ENCODE data around the gene FUS. TPM values are rescaled to one million over a fixed set of nuclear protein-coding genes. Genes with fewer than 3 reads are reported as not detected.

The FUS gene
- total and polyA plus RNA-seq, 9 of the 15 experiments (the other 6 are each of a cell fraction or from before 2014, with no cell fraction given), result 43.9 to 575 (median 87.2) TPM

DNA sequence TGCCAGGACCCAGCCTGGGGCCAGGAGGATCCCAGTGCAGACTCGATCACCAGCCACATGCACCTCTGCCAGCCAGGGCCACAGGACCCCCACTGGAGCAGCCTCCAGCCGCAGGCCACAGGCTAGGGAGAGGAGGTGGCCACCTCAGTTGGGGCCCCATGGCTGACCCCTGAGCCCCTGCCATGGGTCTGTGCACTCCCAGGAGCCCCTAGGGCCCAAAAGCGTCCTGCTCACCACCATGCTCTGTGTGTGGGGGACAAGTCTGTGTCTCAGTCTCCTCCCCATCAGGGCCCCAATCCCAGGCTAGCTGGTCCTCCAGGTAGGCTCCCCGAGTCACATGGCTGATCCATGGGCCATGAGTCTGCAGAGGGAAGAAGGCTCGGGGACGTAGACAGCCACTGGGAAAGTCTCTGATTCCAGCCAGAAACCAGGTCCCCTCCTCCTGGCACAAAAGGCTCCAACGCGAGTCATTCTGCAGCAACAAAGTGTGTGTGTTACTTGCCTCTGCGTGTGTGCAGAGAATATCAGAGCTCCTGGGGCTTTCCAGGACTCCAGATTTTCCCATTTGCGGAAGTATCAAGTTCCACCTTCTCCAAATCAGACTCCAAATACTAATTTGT is 38.3 kb upstream of the FUS start (continued):
- TF ChIP-seq CBX3 (IDR thresholded peaks at IDR 0.05; ENCODE audit: borderline replicate concordance in 1 of 2, low read length in 2 of 2) (no peak), NUFIP1 (IDR thresholded peaks at IDR 0.05; ENCODE audit: partially characterized antibody) (no peak)

DNA sequence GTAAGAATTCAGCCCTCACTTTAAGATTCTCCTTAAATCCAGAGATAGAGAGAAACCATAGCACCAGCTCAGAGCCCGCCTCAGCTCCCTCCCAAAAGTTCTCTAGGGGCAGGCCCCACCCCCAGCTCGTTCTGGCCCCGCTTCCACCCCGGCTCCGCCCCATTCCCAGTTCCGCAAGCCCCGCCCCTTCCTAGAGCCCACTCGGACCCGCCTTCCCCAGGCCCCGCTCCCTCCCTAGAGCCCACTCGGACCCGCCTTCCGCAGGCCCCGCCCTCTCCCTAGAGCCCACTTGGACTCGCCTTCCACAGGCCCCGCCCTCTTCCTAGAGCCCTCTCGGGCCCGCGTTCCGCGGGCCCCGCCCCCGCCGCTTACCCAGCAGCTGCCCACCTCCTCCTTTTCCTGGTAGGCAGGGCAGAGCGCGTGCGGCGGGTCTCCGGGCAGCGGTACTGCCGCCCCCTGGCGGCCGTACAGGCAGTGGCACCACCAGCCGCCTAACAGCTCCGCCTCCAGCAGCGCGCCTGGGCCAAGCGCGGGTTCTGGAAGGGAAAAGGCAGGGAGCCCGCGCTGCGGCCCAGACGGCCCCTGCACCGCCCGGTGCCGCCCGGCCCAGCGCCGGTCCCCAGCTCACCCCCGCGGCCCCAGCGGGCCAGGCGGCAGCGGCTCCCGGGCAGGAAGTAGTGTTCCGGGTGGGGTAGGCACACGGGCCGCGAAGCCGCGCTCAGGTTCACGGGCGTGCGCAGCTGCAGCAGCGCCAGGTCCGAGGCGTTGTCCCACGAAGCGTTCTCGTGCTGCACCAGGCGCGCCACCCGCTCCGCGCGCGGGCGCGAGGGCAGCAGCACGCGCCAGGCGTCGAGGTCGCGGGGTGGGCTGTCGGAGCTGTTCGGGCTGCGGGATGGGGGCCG is 37.6 kb upstream of the FUS start:
- ChIA-PET POLR2A (interaction anchor here (0.6 to 3.4 kb wide), 17 partner anchors 10 to 157 kb away, joined by 3 to 39 read pairs (median 3); partner anchors contain the start of genes FUS, KAT8, VKORC1 and ZNF646), CTCF (ENCODE audit: low intra/inter-chr PET ratio) (no interaction called here)
- intact Hi-C loops (cut with micrococcal nuclease), result loop anchor here (1.0 to 10.0 kb wide), 5 partner anchors 26 to 158 kb away; partner anchors contain the start of genes BCKDK, HSD3B7, KAT8 and VKORC1
- Histone ChIP-seq H3K36me3 (ENCODE audit: control insufficient read depth, insufficient read depth, low read length) (no peaks in the 10 kb centered on the region), H3K4me1 (replicated peaks in 1 of 2; ENCODE audit: control insufficient read depth in 2 of 2, insufficient read depth in 2 of 2, low read length in 2 of 2) (peaks cover 14 to 43% of the 10 kb centered on the region in 2 experiments), H3K4me3 (peak overlapping the region; percentile 28), H3K27ac (ENCODE audit: extremely low read depth, low read depth, low read length) (peak overlapping the region; percentile 67), H3K9me3 (replicated peaks; ENCODE audit: control insufficient read depth, insufficient read depth, low read depth, low read length) (no peaks in the 10 kb centered on the region), H3K27me3 (ENCODE audit: control insufficient read depth in 2 of 2, insufficient read depth in 2 of 2, low read length in 2 of 2) (peaks cover 13 to 19% of the 10 kb centered on the region in 2 experiments; a peak in 4 of 5 replicates), H3K79me2 (ENCODE audit: control insufficient read depth, insufficient read depth, low read length) (no peaks in the 10 kb centered on the region), H4K20me1 (replicated peaks; ENCODE audit: control insufficient read depth, insufficient read depth, low read length) (no peaks in the 10 kb centered on the region; the same call in 1 of the 2 replicates), H3K9me1 (ENCODE audit: control insufficient read depth, insufficient read depth, low read length) (no peaks in the 10 kb centered on the region), H3K9ac (ENCODE audit: insufficient read depth in 1 of 2, low read depth in 2 of 2, low read length in 2 of 2) (peak overlapping the region; percentile 70 to 92), H2AFZ (ENCODE audit: low read depth, low read length) (peak overlapping the region; percentile 92), H3K4me2 (ENCODE audit: insufficient read depth, low read length) (peak overlapping the region; percentile 72)
- DNase-seq (ENCODE audit: extremely low read depth in 1 of 4, low spot score in 3 of 4) (peak; percentile 99 to 100 (median 100)), FAIRE-seq (peak; percentile 85), ATAC-seq (peak; percentile 97)
- whole genome bisulfite sequencing (ENCODE audit: insufficient coverage, low coverage, missing lambda C conversion rate), result 21% methylated on average over 70 of the region's 89 CpGs
- no TSS peak for BruUV-seq (replicated peaks)
- in situ Hi-C loops (cut with MboI), result no loop called here
- TF ChIP-seq, protein P1, sequence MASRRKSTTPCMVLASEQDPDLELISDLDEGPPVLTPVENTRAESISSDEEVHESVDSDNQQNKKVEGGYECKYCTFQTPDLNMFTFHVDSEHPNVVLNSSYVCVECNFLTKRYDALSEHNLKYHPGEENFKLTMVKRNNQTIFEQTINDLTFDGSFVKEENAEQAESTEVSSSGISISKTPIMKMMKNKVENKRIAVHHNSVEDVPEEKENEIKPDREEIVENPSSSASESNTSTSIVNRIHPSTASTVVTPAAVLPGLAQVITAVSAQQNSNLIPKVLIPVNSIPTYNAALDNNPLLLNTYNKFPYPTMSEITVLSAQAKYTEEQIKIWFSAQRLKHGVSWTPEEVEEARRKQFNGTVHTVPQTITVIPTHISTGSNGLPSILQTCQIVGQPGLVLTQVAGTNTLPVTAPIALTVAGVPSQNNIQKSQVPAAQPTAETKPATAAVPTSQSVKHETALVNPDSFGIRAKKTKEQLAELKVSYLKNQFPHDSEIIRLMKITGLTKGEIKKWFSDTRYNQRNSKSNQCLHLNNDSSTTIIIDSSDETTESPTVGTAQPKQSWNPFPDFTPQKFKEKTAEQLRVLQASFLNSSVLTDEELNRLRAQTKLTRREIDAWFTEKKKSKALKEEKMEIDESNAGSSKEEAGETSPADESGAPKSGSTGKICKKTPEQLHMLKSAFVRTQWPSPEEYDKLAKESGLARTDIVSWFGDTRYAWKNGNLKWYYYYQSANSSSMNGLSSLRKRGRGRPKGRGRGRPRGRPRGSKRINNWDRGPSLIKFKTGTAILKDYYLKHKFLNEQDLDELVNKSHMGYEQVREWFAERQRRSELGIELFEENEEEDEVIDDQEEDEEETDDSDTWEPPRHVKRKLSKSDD (conservative IDR thresholded peaks at IDR 0.05; ENCODE audit: low read length), result no peak
- TF ChIP-seq MTA1 (IDR thresholded peaks at IDR 0.05; ENCODE audit: borderline replicate concordance), result no peak
- peak; percentile 37; the same call in 1 of the 2 replicates for TF ChIP-seq TCF7L2 (IDR thresholded peaks at IDR 0.05; ENCODE audit: low read depth, low read length)
- no peak for TF ChIP-seq BCLAF1 (IDR thresholded peaks at IDR 0.05; ENCODE audit: borderline replicate concordance in 1 of 2, control insufficient read depth in 1 of 2, low read depth in 2 of 2, low read length in 1 of 2)
- no peak for TF ChIP-seq TGIF2 (CRISPR knock-in tag; IDR thresholded peaks at IDR 0.05)
- no peak for TF ChIP-seq ZNF830 (CRISPR knock-in tag; IDR thresholded peaks at IDR 0.05)
- TF ChIP-seq PATZ1 (CRISPR knock-in tag; IDR thresholded peaks at IDR 0.05; ENCODE audit: borderline replicate concordance), result no peak
